ENCODE measurements around the gene SLC9A9. TPM values are rescaled to one million over a fixed set of nuclear protein-coding genes. Genes with fewer than 3 reads are reported as not detected.

Gene SLC9A9
- polyA plus RNA-seq, 1 donor (not counting 4 experiments of a cell fraction or from before 2014, with no cell fraction given): 5.2 TPM

GRCh38 chr3:143661677-143662076, 186.6 kb downstream of the SLC9A9 start:
- Histone ChIP-seq H3K4me3 (ENCODE audit: control insufficient read depth in 2 of 3, extremely low read depth in 1 of 3, insufficient read depth in 2 of 3, low read depth in 1 of 3, low read length in 3 of 3) (no peak overlapping the region), H3K9me3 (ENCODE audit: control insufficient read depth, low read depth, low read length) (no peaks in the 10 kb centered on the region), H3K27me3 (ENCODE audit: control insufficient read depth, extremely low read depth, insufficient read depth, low read length) (no peaks in the 10 kb centered on the region), H3K79me2 (ENCODE audit: control insufficient read depth, insufficient read depth, low read length) (no peaks in the 10 kb centered on the region), H4K20me1 (ENCODE audit: control insufficient read depth, extremely low read depth, insufficient read depth, low read length) (no peaks in the 10 kb centered on the region), H3K4me2 (ENCODE audit: control insufficient read depth, extremely low read depth, insufficient read depth, low read depth, low read length) (no peak overlapping the region), H3K9me1 (ENCODE audit: control insufficient read depth, extremely low read depth, insufficient read depth, low read length) (no peaks in the 10 kb centered on the region), H3K36me3 (ENCODE audit: control insufficient read depth in 2 of 2, extremely low read depth in 1 of 2, insufficient read depth in 2 of 2, low read length in 2 of 2) (no peaks in the 10 kb centered on the region), H3K27ac (ENCODE audit: control insufficient read depth, insufficient read depth, low read length) (no peak overlapping the region), H3K4me1 (ENCODE audit: control insufficient read depth, extremely low read depth, insufficient read depth, low read length) (no peaks in the 10 kb centered on the region), H3K9ac (ENCODE audit: control insufficient read depth, extremely low read depth, insufficient read depth, low read length) (no peak overlapping the region), H2AFZ (ENCODE audit: control insufficient read depth, low read length) (no peak overlapping the region)
- DNase-seq (ENCODE audit: low read depth, low spot score) (no peak), FAIRE-seq (no peak)
- dilution Hi-C loops (cut with MboI; ENCODE audit: extremely low pct_ligation_motif_present, low sequenced_read_pairs): no loop called here
- no peak for TF ChIP-seq EZH2 (IDR thresholded peaks at IDR 0.05; ENCODE audit: low read length)
- no peak for TF ChIP-seq CTCF (optimal IDR thresholded peaks at IDR 0.05 in 1 of 3, IDR thresholded peaks at IDR 0.05 in 1 of 3, conservative IDR thresholded peaks at IDR 0.05 in 1 of 3; ENCODE audit: extremely low read depth in 1 of 3, insufficient read depth in 2 of 3, low read length in 3 of 3)

DNA sequence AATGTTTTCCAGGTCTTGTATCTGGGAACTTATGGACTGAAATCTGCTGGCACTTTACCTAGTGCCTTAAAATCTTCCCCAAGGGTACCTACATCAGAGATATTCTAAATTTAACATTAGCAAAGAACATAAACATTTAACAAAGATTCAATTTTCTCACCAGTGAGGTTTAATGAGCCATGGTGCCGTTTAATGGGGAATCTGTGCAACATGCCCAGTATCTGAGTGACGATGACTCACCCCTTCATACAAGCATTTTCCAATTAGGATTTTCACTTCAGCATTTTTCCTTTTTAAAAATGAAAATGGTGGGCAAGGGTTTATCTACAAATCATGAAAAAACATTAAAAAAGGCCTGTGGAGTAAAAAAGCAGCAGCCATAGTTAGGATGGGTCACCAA, 189.4 kb downstream of the SLC9A9 start:
- Histone ChIP-seq H3K4me1 (ENCODE audit: control insufficient read depth, extremely low read depth, insufficient read depth, low read length) (no peaks in the 10 kb centered on the region), H2AFZ (ENCODE audit: control insufficient read depth, low read length) (no peak overlapping the region), H3K27ac (ENCODE audit: control insufficient read depth, insufficient read depth, low read length) (no peak overlapping the region), H3K36me3 (ENCODE audit: control insufficient read depth in 2 of 2, extremely low read depth in 1 of 2, insufficient read depth in 2 of 2, low read length in 2 of 2) (no peaks in the 10 kb centered on the region), H3K9ac (ENCODE audit: control insufficient read depth, extremely low read depth, insufficient read depth, low read length) (no peak overlapping the region), H3K27me3 (ENCODE audit: control insufficient read depth, extremely low read depth, insufficient read depth, low read length) (no peaks in the 10 kb centered on the region), H4K20me1 (ENCODE audit: control insufficient read depth, extremely low read depth, insufficient read depth, low read length) (no peaks in the 10 kb centered on the region), H3K9me1 (ENCODE audit: control insufficient read depth, extremely low read depth, insufficient read depth, low read length) (no peaks in the 10 kb centered on the region), H3K4me3 (ENCODE audit: control insufficient read depth in 2 of 3, extremely low read depth in 1 of 3, insufficient read depth in 2 of 3, low read depth in 1 of 3, low read length in 3 of 3) (no peak overlapping the region), H3K9me3 (ENCODE audit: control insufficient read depth, low read depth, low read length) (no peaks in the 10 kb centered on the region), H3K79me2 (ENCODE audit: control insufficient read depth, insufficient read depth, low read length) (no peaks in the 10 kb centered on the region), H3K4me2 (ENCODE audit: control insufficient read depth, extremely low read depth, insufficient read depth, low read depth, low read length) (no peak overlapping the region)
- TF ChIP-seq EZH2 (IDR thresholded peaks at IDR 0.05; ENCODE audit: low read length) (no peak), CTCF (optimal IDR thresholded peaks at IDR 0.05 in 1 of 3, IDR thresholded peaks at IDR 0.05 in 1 of 3, conservative IDR thresholded peaks at IDR 0.05 in 1 of 3; ENCODE audit: extremely low read depth in 1 of 3, insufficient read depth in 2 of 3, low read length in 3 of 3) (no peak)
- FAIRE-seq (no peak), DNase-seq (ENCODE audit: low read depth, low spot score) (no peak)
- dilution Hi-C loops (cut with MboI; ENCODE audit: extremely low pct_ligation_motif_present, low sequenced_read_pairs): no loop called here

Data from keratinocyte (primary cell).